ENCODE results near the gene PPP2R5E. TPM values are rescaled to one million over a fixed set of nuclear protein-coding genes. Genes with fewer than 3 reads are reported as not detected.

The PPP2R5E gene
- total RNA-seq, 3 donors from 2014 or later (not counting 1 experiment from before 2014, with no cell fraction given) = 57.4 to 64.1 (median 62.4) TPM

DNA sequence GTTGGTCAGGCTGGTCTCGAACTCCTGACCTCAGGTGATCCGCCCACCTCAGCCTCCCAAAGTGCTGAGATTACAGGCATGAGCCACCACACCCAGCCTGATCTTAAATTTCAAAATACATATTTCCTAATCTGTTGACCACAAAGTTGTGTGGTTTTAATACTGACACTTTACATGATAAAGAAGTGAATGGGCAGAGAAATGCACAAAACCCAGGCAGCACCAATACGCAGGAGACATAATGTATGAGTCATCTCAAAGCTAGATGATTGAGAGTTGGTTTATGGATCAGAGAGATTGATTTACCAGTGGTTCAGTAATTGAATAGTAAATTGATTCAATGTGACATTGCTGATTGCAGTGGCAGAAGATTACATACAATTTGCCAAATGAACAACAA, 19.2 kb upstream of the PPP2R5E start:
- no peak for TF ChIP-seq CTCF (IDR thresholded peaks at IDR 0.05)
- Histone ChIP-seq H3K27ac (ENCODE audit: low read length) (no peak overlapping the region), H3K4me3 (ENCODE audit: low read length) (no peak overlapping the region), H3K27me3 (ENCODE audit: control insufficient read depth, insufficient read depth, low read length) (peaks cover 6% of the 10 kb centered on the region), H3K36me3 (ENCODE audit: control insufficient read depth, insufficient read depth, low read length) (no peaks in the 10 kb centered on the region), H3K4me1 (ENCODE audit: control insufficient read depth, insufficient read depth, low read length) (no peaks in the 10 kb centered on the region), H3K9me3 (ENCODE audit: control insufficient read depth, insufficient read depth, low read length) (no peaks in the 10 kb centered on the region)
- Mint-ChIP-seq H3K9me3 (no peaks in the 10 kb centered on the region), H3K27ac (no peak overlapping the region), H3K4me1 (no peaks in the 10 kb centered on the region), H3K27me3 (ENCODE audit: low read depth in 2 of 2) (peaks cover 0 to 2% of the 10 kb centered on the region in 2 donors), H3K4me3 (no peak overlapping the region), H3K36me3 (no peaks in the 10 kb centered on the region)
- no peak for DNase-seq
- WGBS (ENCODE audit: insufficient coverage) = 76% methylated on average over 3 of the region's 3 CpGs
- ATAC-seq = no peak
- intact Hi-C loops (cut with micrococcal nuclease) = no loop called here

- WGBS (ENCODE audit: insufficient coverage) = 86% methylated on average over 6 of the region's 7 CpGs
- Histone ChIP-seq H3K27me3 (ENCODE audit: control insufficient read depth, insufficient read depth, low read length) (no peaks in the 10 kb centered on the region), H3K27ac (ENCODE audit: low read length) (no peak overlapping the region), H3K4me1 (ENCODE audit: control insufficient read depth, insufficient read depth, low read length) (no peaks in the 10 kb centered on the region), H3K36me3 (ENCODE audit: control insufficient read depth, insufficient read depth, low read length) (no peaks in the 10 kb centered on the region), H3K9me3 (ENCODE audit: control insufficient read depth, insufficient read depth, low read length) (no peaks in the 10 kb centered on the region), H3K4me3 (ENCODE audit: low read length) (no peak overlapping the region)
- no peak overlapping the region for H3K4me3 Mint-ChIP-seq
- no peaks in the 10 kb centered on the region for H3K9me3 Mint-ChIP-seq
- H3K27me3 Mint-ChIP-seq (ENCODE audit: low read depth in 2 of 2) = peaks cover 0 to 2% of the 10 kb centered on the region in 2 donors
- no peak for DNase-seq
- no peak for ATAC-seq
- no peak overlapping the region for H3K27ac Mint-ChIP-seq
- no peak for TF ChIP-seq CTCF (IDR thresholded peaks at IDR 0.05)
- intact Hi-C loops (cut with micrococcal nuclease) = no loop called here
- H3K4me1 Mint-ChIP-seq = no peaks in the 10 kb centered on the region
- H3K36me3 Mint-ChIP-seq = no peaks in the 10 kb centered on the region
These were observed 12.4 kb upstream of the PPP2R5E start for GRCh38 chr14:63555572-63555971.

DNA sequence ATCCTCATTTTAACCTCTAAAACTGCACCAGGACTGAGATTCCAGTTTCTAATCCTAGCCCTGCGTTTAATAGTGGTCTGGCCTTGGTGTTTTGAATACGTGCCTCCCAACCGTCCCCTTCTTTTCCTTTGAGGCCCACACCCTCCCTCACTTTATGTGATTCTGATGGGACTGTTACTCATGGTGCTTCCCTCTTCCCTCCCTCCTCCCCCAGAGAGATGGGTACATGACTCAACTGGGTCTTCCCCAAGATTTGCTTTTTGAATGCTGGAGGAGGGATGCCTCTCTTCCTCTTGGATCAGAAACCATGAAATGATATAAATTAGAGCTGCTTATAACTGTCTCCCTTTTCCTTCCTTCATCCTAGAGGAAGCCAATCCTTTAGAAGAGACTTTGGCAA, 8.2 kb upstream of the PPP2R5E start:
- H3K4me1 ChIP-seq (ENCODE audit: control insufficient read depth, insufficient read depth, low read length) = no peaks in the 10 kb centered on the region
- Mint-ChIP-seq H3K9me3 (no peaks in the 10 kb centered on the region), H3K4me1 (no peaks in the 10 kb centered on the region), H3K27ac (no peak overlapping the region), H3K4me3 (no peak overlapping the region), H3K36me3 (no peaks in the 10 kb centered on the region), H3K27me3 (ENCODE audit: low read depth in 2 of 2) (no peaks in the 10 kb centered on the region)
- WGBS (ENCODE audit: insufficient coverage) = 89% methylated on average over 3 of the region's 3 CpGs
- TF ChIP-seq CTCF (IDR thresholded peaks at IDR 0.05) = no peak
- no peak for ATAC-seq
- no peaks in the 10 kb centered on the region for H3K36me3 ChIP-seq (ENCODE audit: control insufficient read depth, insufficient read depth, low read length)
- intact Hi-C loops (cut with micrococcal nuclease) = no loop called here
- H3K27ac ChIP-seq (ENCODE audit: low read length) = no peak overlapping the region
- H3K4me3 ChIP-seq (ENCODE audit: low read length) = no peak overlapping the region
- no peak for DNase-seq
- no peaks in the 10 kb centered on the region for H3K9me3 ChIP-seq (ENCODE audit: control insufficient read depth, insufficient read depth, low read length)
- H3K27me3 ChIP-seq (ENCODE audit: control insufficient read depth, insufficient read depth, low read length) = no peaks in the 10 kb centered on the region

- Mint-ChIP-seq H3K4me3 (no peak overlapping the region), H3K27me3 (ENCODE audit: low read depth in 2 of 2) (no peaks in the 10 kb centered on the region), H3K9me3 (no peaks in the 10 kb centered on the region), H3K36me3 (no peaks in the 10 kb centered on the region), H3K27ac (no peak overlapping the region), H3K4me1 (peaks cover 6 to 14% of the 10 kb centered on the region in 2 donors)
- Histone ChIP-seq H3K4me1 (ENCODE audit: control insufficient read depth, insufficient read depth, low read length) (peaks cover 5% of the 10 kb centered on the region), H3K9me3 (ENCODE audit: control insufficient read depth, insufficient read depth, low read length) (no peaks in the 10 kb centered on the region), H3K4me3 (ENCODE audit: low read length) (no peak overlapping the region), H3K27ac (ENCODE audit: low read length) (no peak overlapping the region), H3K36me3 (ENCODE audit: control insufficient read depth, insufficient read depth, low read length) (no peaks in the 10 kb centered on the region), H3K27me3 (ENCODE audit: control insufficient read depth, insufficient read depth, low read length) (no peaks in the 10 kb centered on the region)
- ATAC-seq (no peak), DNase-seq (no peak)
- TF ChIP-seq CTCF (IDR thresholded peaks at IDR 0.05) = no peak
- intact Hi-C loops (cut with micrococcal nuclease) = no loop called here
- WGBS (ENCODE audit: insufficient coverage) = 92% methylated on average over 8 of the region's 8 CpGs
These were observed 4.7 kb upstream of the PPP2R5E start for GRCh38 chr14:63547798-63548335.

Measured in natural killer cell (primary cell).